ENCODE data around the gene KIFBP.
"Not testable (repeated sequence)": the region's sequence is repeated elsewhere in the genome, so short reads cannot be mapped to it uniquely, and the experiment has no call there.

KIFBP gene, protein sequence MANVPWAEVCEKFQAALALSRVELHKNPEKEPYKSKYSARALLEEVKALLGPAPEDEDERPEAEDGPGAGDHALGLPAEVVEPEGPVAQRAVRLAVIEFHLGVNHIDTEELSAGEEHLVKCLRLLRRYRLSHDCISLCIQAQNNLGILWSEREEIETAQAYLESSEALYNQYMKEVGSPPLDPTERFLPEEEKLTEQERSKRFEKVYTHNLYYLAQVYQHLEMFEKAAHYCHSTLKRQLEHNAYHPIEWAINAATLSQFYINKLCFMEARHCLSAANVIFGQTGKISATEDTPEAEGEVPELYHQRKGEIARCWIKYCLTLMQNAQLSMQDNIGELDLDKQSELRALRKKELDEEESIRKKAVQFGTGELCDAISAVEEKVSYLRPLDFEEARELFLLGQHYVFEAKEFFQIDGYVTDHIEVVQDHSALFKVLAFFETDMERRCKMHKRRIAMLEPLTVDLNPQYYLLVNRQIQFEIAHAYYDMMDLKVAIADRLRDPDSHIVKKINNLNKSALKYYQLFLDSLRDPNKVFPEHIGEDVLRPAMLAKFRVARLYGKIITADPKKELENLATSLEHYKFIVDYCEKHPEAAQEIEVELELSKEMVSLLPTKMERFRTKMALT

DNA sequence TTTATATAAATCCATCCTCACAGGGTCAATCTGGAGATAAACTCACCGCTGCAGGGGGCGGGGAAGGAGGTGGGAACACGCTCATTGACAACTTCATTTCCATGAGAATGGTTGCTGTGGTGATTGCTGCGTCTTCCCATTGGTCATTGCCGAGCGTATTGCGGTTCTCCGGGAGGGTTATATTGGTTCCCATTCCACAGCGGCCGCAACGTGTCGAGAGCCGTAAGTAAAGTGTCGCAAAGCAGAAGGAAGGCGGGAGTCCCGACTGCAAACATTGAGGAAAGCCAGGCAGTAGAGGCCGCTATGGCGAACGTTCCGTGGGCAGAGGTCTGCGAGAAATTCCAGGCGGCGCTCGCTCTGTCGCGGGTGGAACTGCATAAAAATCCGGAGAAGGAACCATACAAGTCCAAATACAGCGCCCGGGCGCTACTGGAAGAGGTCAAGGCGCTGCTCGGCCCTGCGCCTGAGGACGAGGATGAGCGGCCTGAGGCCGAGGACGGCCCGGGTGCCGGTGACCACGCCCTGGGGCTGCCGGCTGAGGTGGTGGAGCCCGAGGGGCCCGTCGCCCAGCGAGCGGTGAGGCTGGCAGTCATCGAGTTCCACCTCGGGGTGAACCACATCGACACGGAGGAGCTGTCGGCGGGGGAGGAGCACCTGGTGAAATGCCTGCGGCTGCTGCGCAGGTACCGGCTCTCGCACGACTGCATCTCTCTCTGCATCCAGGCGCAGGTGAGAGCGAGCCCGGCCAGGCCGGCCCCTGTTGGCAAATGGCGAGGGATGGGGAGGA lies at the start of gene KIFBP:
KIFBP (plus strand) TSS at position 274 of the 787 bp plus-strand sequence; CDS start at position 304, 30 bp downstream.
- DNase-seq = peak; percentile 73 to 75

DNA sequence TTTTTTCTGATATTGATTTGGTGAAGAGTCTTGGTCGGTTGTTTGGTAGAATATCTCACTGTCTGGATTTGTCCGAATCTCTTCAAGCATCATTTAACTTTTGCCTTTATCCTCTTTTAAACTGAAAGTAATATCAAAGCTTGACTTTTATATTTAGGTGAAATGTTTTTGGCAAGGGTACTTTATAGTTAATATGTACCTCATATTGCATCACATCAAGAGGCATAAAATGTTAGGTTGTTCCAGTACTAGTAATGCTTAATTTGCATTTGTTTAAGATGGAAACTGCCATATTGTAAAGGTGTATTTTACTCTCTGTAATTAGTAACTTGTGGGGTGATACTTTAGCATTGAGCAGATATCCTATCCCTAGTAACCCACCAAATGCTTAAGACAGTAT lies 49.7 kb upstream of the KIFBP start:
- DNase-seq = no peak

DNA sequence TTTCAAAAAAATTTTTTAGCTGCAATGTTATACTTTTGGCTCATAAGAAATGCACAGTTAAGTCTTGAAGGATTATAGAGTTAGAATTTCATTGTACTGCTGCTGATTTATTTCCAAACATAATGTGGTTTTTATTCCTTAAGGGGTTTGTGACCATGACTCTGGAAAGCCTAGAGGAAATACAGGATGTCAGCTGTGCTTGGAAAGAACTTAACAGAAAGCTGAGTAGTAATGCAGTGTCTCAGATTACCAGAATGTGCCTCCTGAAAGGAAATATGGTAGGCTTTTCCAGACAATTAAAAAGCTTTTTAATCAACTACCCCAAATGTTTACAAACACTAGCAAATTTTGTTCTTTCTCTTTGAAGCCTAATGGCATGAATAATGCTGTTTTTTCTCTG lies 47.7 kb upstream of the KIFBP start:
- DNase-seq = not testable (repeated sequence)

DNA sequence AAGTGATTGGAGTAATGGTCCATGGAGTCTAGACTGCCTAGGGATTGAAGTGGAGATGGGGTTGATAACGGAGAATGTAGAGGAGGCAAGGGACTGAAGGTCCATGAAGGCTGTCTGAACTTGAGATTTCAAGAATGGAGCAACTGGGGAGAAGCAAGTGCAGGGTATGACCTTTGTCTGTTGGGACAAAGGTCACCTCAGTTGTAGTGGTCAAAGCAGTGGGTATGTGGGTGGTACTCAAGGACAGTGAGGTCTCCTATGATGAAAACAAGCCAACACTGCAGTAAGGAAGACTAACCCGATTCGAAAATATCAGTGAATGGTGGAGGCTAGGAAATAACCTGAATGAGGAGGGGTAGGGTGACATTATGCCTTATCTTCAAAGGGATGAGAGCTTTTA lies 38.0 kb upstream of the KIFBP start:
- no peak for DNase-seq

DNA sequence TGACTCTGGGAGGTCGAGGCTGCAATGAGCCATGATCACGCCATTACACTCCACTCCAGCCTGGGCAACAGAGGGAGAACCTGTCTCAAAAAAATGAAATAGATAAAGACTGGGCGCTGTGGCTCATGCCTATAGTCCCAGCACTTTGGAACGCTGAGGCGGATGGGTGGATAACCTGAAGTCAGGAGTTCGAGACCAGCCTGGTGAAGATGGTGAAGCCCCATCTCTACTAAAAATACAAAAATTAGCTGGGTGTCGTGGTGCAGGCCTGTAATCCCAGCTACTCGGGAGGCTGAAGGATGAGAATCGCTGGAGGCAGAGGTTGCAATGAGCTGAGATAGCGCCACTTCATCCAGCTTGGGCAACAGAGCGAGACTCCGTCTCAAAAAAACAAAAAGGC lies 33.7 kb upstream of the KIFBP start:
- no peak for DNase-seq

DNA sequence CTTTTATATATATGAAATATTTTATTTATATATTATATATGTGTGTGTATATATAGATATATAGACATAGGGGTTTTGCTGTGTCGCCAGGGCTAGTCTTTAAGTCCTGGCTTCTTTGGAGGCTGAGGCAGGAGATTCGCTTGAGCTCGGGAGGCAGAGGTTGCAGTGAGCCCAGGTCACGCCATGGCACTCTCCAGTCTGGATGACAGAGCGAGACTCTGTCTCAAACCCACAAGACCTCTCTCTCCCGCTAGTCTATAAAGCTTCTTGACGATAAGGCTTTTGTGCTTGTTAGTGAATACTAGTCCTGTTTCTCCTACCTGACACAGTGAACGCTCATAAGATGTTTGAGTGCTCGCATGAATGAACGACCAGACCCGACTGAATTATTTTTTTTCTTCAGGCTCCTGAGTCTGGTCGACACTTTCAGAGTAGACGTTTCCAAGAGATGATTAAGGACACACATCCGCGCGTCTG lies 33.2 kb upstream of the KIFBP start:
- peak in 1 of 2 experiments; percentile 8 for DNase-seq

DNA sequence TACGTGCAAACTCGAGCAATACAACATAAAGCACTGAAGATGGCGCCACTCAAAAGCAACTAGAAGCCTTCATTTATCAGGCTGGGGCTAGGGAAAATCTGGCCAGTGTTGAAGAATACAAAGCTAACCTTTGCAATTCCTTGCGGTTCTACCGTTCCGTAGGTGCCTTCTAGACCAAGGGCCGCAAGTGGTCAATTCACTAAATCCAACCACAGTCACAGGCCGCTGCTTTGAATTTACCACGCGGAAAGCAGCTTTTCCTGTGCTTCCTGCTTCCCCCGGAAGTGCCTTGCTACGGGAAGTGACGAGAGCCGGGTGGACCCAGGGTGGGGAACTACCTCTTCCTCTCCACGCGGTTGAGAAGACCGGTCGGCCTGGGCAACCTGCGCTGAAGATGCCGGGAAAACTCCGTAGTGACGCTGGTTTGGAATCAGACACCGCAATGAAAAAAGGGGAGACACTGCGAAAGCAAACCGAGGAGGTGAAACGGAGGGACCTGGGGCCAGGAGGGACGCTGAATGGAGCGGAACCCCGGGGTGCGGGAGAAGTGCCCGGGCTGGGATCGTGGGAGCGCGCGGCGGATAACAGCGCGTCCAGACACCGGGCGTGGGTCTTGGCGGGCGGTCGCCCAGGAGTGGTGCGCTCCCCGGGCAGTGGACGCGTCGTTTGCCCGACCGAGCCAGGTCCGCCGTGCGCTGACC lies 32.6 kb upstream of the KIFBP start, which contains the start of gene DDX21:
DDX21 (plus strand) TSS at position 339 of the 701 bp plus-strand sequence; CDS start at position 395, 56 bp downstream.
- peak; percentile 86 to 90 for DNase-seq

DNA sequence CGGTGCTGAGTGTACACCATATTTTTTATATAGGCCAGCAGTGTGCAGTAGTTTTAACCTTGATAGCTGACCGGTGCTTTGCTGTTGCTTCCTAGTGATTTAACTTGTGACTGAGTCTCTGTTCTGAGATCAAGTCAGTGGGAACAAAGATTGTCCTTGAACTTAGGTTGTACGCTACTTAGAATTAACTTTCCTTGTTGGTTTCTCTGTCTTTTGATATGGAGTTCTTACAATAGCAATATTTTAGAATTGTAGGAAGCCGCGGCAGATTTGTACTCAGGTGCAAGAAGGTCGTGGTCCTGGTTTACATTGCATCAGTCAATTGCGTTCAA lies 31.4 kb upstream of the KIFBP start:
- no peak for DNase-seq

DNA sequence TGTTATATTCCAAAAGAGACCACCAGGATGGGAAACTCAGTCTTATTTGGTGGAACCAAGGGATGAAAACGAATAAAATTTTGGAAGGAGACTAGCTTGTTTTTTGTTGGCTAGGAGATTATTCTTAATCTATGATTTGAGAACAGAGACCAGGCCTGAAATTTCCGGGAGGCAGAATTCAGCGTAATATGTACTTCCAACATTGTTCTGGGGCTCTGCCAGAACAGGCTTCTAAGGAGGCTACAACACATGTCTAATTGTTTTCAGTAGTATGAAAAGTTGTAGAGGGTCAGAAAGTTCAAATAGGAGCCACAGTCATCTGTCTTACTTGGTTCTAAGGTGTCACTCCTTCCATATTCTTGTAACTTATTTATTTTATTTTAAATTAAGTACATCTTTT lies 30.9 kb upstream of the KIFBP start:
- no peak for DNase-seq

DNA sequence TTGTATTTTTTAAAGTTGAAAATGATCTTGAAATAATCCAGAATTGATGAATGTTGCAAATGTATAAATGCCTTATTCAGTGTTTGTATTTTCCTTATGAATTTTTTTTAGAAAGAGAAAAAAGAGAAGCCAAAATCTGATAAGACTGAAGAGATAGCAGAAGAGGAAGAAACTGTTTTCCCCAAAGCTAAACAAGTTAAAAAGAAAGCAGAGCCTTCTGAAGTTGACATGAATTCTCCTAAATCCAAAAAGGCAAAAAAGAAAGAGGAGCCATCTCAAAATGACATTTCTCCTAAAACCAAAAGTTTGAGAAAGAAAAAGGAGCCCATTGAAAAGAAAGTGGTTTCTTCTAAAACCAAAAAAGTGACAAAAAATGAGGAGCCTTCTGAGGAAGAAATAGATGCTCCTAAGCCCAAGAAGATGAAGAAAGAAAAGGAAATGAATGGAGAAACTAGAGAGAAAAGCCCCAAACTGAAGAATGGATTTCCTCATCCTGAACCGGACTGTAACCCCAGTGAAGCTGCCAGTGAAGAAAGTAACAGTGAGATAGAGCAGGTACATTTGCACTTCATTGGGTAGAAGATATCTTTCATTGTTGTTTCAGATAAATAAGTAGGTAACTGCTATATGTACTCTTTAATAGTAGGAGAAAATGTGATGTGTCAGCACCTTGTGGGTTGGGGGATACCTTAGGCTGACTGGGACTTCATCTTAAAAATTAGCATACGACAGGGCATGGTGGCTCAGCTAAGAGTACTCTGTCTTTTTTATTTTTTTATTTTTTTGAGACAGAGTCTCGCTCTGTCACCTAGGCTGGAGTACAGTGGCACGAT lies 28.7 kb upstream of the KIFBP start:
- no peak for DNase-seq

DNA sequence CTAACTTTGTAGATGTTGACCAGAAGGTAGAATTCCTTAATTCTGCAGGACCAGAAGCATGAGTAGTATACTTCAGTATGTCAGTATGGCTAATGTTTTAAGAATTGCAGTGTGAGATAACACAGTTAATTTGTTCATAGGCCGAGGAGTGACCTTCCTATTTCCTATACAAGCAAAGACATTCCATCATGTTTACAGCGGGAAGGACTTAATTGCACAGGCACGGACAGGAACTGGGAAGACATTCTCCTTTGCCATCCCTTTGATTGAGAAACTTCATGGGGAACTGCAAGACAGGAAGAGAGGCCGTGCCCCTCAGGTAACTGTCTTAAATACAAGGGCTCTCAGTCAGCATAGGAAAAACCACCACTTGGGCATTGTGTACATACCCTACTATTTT lies 25.5 kb upstream of the KIFBP start:
- no peak for DNase-seq

DNA sequence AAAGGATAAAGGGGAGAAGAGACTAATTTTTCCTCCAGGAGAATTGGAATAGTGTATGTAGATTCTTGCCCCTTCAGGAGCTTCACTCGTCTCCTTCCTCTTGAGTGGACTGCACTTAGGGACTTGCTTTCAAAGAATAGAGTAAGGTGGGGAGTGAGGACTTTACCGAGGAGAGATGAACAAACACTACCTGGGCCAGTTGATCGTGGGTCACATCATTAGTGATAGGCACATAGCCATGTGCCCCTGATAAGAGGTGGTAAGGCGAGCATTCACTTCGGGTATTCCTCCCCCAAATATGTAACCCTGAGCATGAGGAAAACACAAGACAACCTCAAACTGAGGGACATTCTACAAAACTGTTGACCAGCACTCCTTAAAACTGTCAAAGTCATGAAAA lies 14.6 kb upstream of the KIFBP start:
- DNase-seq = no peak

DNA sequence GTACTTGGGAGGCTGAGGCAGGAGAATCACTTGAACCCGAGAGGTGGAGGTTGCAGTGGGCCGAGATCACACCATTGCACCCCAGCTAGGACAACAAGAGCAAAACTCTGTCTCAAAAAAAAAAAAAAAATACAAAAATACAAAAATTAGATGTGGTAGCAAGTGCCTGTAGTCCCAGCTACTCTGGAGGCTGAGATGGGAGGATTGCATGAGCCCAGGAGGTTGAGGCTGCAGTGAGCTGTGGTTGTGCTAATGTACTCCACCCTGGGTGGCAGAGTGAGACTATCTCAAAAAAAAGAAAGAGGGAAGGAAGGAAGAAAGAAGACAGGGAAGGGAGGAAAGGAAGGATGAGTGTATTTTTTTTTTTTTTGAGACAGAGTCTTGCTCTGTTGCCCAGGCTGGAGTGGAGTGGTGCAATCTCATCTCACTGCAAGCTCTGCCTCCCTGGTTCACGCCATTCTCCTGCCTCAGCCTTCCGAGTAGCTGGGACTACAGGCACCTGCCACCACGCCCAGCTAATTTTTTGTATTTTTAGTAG lies 12.6 kb upstream of the KIFBP start:
- DNase-seq = not testable (repeated sequence)

DNA sequence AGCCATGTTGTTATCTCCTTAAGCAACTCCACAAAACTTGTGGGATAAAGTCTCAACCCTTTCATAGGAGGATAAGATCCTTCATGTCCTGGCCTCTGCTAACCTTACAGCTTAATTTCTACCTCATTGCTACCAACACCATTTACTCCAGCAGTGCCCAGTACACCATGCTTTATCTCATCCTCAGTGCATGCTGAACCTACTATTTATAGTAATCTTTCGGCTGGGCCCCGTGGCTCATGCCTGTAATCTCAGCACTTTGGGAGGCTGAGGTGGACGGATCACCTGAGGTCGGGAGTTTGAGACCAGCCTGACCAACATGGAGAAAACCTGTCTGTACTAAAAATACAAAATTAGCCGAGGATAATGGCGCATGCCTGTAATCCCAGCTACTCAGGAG lies 8.9 kb upstream of the KIFBP start:
- DNase-seq = not testable (repeated sequence)

DNA sequence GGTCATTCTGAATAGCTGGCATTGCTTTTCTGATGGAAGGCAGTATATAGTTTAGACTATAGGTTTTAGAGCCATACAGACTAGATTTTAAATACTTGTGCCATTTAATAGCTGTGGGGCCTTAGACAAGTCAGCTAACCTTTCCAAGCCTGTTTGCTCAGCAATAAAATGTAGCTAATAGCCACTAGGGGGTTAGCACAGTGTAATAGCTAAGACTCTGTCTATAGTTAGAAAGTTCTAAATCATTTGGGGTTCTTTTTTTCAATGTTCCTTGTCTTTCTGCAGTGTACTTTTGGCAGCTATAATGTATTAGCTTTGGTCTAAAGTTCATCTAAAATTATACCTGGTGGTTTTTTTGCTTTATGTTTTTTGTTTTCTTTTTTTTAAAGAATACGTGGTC lies 7.5 kb upstream of the KIFBP start:
- DNase-seq = no peak

DNA sequence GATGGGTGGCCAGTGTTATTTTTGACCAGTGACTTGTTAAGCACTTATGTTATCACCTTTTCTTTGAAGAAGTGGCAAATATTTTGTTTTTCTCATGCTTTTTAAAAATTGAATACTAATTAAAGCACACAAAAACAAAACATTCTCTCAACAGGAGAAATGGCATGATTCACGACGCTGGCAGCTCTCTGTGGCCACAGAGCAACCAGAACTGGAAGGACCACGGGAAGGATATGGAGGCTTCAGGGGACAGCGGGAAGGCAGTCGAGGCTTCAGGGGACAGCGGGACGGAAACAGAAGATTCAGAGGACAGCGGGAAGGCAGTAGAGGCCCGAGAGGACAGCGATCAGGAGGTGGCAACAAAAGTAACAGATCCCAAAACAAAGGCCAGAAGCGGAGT lies 6.2 kb upstream of the KIFBP start:
- DNase-seq = no peak

DNA sequence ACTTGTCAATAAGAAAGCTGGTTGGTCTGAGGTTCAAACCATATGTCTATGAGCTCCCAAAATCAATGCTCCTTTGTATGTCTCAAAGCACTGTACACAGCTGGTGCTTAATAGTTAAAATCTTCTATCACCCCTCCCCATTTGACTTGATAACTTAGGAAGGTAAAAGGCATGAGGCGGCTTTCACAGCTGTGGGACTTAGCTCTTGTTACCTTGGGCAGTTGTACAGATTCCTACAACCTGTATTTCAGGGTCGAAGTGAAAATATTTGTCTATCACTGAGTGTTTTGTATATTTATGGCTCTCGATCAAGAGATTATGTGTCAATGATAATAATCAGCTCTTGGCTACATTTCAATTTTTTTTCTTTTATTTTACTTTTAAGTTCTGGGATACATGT lies 992 bp upstream of the KIFBP start:
- DNase-seq = no peak

DNA sequence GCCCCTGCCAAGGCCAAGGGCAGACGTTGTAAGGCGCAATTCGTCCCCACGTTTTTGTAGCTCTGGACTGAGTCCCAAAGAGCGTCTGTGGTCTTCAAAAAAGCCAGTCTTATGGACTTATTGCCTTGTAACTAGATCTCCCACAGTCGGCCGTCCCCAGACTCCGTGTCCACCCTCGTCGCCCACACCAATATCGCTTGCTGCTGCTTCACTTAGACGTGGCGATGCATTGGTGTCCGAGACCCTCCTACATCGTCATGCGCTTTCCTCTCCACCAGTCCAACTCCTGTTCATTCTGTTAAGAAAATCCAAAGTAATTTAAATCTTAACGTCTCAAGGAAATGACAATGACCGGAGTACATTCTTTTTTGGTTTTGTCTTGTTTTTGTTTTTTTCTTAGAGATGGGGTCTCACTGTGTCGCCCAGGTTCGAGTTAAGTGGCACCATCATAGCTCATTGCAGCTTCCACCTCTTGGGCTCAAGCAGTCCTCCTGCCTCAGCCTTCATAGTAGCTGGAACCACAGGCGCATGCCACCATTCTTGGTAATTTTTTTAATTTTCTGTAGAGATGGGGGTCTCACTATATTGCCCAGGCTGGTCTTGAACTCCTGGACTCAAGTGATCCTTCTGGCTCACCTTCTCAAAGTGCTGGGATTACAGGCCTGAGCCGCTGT lies 851 bp downstream of the KIFBP start:
- no peak for DNase-seq

DNA sequence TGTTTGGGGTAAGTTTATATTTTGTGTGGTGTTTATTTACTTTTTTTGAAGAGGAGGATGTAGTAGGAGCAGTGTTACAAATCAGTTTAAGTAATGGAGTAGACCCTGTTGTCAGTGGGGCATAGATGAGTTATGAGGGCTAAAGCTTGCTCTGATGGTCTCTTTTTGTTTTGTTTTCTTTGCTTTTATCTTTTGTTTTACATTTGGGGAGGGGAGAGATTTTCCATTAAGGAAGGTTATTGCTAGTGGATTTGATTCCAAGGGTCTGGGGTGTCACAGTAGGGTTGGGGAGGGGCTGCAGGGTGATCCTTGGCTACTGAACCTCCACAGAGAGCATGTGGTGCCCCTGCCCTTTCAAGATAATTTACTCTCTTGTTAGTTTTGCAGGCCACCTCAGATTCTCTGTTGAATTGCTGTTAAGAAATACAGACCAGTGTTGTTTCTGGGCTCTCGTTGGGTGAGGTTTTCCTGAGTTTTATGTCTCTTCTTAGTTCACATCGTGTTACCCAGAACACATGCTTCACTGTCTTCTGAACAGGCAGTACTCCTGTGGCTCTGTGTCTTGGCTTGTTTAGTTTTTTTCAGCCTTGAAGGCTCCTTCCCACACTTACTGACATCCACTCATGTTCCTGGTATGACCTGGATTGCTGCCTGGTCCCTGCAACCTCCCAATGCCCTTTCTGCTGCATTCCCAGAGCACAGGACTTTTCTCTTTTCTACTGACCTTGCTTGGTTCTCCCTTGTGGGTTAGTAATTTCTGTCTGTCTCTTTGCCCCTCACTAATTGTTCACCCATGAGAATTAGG lies 4.2 kb downstream of the KIFBP start:
- DNase-seq = no peak

DNA sequence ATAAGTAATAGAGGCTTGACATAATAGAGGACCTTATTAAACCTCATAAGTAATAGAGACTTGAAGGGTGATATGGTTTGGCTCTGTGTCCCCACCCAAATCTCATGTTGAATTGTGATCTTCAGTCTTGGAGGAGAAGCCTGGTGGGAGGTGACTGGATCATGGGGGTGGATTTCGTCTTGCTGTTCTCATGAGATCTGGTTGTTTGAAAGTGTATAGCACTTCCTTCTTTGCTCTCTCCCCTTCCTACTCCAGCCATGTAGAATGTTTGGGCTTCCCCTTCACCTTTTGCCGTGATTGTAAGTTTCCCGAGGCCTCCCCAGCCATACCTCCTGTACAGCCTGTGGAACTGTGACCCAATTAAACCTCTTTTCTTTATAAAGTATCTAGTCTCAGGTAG lies 8.6 kb downstream of the KIFBP start:
- DNase-seq = no peak
